ENCODE data around the gene PLXNA4.

DNA sequence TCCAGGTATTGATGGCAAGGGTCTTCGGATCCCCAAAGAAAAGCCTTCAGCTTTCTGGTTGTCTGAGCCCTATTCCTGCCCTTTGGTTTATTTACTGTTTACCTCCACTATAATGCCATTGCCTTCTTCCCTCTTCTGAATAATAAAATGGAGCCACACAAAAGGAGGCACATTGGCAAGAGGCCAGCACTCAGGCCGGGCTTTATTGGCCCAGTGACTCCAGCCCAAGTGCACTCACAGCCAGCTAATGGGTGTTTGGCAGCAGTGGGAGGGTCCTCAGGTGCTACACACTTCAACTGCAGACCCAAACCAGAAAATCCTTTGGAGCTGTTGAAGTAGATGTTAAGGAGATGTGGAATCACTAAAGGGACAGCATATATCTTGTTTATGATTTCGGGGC, 336.0 kb downstream of the PLXNA4 start:
- TF ChIP-seq, protein P1, sequence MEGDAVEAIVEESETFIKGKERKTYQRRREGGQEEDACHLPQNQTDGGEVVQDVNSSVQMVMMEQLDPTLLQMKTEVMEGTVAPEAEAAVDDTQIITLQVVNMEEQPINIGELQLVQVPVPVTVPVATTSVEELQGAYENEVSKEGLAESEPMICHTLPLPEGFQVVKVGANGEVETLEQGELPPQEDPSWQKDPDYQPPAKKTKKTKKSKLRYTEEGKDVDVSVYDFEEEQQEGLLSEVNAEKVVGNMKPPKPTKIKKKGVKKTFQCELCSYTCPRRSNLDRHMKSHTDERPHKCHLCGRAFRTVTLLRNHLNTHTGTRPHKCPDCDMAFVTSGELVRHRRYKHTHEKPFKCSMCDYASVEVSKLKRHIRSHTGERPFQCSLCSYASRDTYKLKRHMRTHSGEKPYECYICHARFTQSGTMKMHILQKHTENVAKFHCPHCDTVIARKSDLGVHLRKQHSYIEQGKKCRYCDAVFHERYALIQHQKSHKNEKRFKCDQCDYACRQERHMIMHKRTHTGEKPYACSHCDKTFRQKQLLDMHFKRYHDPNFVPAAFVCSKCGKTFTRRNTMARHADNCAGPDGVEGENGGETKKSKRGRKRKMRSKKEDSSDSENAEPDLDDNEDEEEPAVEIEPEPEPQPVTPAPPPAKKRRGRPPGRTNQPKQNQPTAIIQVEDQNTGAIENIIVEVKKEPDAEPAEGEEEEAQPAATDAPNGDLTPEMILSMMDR (IDR thresholded peaks at IDR 0.05; ENCODE audit: insufficient read depth, low read depth, low read length): no peak
- TF ChIP-seq EZH2 (IDR thresholded peaks at IDR 0.05; ENCODE audit: insufficient read depth, low read length): no peak

All from astrocyte (in vitro differentiated cells and primary cell).